CD4-positive, alpha-beta T cell treated with Interleukin-6 for 4 hours (primary cell): Measurements from ENCODE around the gene CDR2L.
"Not testable (repeated sequence)": the region's sequence is repeated elsewhere in the genome, so short reads cannot be mapped to it uniquely, and the experiment has no call there.

Source experiments
- DNase-seq: peaks from one replicate; pipeline ENCODE4 v3.0.0-alpha.2; 2020; ENCODE audit warnings: mixed read lengths

Gene CDR2L

DNA sequence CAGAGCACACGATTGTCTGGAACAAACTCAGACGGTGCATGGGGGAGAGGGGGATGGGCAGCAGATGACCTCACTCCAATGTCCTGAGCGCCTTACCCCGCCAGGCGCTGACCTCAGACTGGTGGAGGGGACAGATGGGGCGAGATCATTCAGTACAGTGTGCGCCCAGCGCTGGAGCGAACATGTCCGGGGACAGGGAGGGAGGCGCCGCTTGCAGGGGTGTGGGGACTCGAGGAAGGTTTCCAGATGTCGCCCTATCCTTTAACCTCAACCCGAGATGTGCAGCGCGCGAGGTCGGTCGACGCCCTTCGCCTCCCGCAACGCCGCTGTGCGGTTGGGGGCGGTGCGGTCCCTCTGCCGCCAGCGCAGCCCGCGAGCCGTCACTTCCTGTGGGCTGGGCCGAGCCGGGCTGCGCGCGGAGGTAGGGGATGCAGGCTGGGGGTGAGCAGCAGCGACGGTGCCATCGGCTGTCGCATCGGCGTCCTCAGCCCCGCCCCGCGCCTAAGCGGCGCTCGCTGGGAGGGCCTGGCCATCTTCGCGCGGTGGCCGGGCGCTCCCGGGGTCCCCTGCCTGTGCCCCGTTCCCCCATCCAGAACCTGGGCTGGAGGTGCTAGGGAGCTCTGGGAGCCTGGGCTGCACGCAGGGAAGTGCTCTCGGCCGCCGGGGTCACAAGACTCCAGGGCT lies 5.3 kb upstream of the CDR2L start:
- DNase-seq, result peak; percentile 87

DNA sequence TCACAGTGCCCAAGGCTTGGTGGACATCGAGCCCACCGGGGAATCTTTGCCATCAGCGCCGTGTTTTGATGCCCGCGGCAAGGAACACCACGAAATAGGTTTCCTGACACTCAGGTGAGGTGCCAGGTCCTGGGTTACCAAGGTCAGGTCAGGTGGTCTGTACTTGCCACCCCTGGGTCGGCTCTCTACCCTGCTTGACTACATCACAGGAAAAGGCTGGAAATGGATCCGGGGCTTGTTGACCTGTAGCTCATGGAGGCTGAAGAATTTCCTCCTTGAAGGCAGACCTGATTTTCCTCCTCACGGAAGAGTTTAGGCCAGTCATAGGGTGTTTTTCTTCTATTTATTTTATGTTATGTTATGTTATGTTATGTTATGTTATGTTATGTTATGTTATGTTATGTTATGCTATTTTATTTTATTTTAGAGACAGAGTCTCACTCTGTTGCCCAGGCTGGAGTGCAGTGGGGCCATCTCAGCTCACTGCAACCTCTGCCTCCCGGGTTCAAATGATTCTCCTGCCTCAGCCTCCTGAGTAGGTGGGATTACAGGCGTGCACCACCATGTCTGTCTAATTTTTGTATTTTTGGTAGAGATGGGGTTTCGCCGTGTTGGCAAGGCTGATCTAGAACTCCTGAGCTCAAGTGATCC lies 4.6 kb upstream of the CDR2L start:
- not testable (repeated sequence) for DNase-seq

- no peak for DNase-seq
Observed at GRCh38 chr17:74986206-74986576, 1.2 kb upstream of the CDR2L start.

GRCh38 chr17:74987909-74988711 lies 678 bp downstream of the CDR2L start:
- DNase-seq, result peak; percentile 28

GRCh38 chr17:74990581-74991105 lies 3.2 kb downstream of the CDR2L start:
- DNase-seq, result no peak

DNA sequence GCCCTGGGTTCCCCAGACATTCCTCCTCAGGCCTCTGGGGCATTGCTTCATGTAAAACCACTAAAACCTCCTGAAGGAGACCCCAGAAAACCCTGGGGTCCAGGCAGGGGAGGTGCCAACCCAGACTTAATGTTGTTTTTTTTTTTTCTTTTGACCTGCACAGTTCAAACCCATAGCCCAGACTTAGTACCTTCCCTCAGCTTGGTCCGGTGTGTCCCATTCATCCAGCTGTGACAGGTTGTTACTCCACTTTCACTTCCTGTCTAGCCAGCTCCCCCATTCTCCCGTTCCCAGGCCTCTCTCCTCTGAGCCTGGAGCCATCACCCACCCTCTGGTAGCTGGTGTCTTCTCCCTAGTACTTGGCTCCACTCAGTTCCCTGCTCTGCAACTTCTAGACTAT lies 4.8 kb downstream of the CDR2L start:
- no peak for DNase-seq

DNA sequence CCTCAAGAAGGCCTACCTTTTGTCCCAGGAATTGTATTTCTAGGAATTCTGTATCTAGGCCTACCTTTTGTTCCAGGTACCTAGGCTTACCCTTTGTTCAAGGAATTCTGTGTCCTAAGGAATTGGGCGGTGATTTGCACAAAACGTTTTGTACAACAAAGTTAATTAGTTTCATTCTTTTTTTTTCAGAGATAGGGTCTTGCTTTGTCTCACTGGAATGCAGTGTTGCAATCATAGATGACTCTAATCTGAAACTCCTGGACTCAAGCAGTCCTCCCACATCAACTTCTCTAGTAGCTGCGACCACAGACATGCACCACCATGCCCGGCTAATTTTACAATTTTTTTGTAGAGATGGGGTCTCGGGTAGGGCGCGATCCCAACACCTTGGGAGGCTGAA lies 7.0 kb downstream of the CDR2L start:
- no peak for DNase-seq

DNA sequence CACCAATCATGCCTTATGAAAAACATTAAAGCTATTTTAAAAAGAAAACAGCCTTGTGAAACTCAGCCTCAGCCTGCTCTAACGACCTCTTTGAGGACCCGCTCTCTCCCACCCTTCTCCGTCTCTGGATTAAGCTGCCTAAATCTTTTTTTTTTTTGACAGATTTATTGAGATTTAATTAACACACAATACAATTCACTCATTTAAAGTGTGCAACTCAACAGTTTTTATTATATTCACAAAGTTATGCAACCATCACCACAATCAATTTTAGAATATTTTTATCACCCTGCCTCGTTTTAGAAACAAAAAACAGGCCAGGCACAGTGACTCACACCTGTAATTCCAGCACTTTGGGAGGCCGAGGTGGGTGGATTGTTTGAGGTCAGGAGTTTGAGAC lies 8.4 kb downstream of the CDR2L start:
- no peak for DNase-seq

- DNase-seq, result no peak
Observed at GRCh38 chr17:74998783-74999182, 11.4 kb downstream of the CDR2L start.

- DNase-seq, result no peak
Observed at GRCh38 chr17:74999523-74999922, 12.1 kb downstream of the CDR2L start.

DNA sequence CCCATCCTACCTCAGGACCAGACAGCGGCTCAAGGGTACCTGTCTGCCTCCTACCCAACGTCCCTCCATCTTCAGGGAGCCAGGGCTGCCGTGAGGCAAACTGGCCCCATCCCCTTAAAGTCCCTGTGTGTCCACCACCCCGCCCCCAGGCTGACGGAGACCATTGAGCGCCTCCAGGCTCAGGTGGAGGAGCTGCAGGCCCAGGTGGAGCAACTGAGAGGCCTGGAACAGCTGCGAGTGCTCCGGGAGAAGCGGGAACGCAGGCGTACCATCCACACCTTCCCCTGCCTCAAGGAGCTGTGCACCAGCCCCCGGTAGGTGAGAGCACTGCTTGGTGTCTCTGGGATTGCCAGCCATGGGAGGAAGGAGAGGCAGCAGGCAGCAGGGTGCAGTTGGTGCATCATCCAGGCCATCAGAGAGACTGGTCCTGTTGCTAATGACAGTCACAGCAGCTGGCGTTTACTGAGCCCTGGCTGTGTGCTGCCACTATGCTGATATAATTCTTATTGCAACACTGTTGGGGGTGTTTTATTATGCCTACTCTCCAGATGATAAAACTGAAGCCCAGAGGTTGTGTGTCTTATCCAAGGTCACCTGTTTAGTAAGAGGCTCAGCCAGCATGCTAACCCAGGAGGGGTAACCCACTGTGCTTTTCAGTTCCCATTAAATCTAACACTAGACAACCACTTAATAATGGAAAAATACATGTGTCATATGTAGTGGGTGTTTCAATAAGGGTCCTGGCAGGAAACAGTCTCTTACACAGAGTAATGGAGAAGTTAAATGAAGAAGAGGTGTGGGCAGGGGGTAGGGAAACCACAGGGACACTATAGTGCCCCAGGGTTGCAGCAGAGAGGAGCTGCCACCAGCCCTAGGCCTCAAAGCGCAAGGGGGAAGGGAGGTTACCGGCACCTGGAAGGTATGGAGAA lies 14.7 kb downstream of the CDR2L start:
- no peak for DNase-seq

GRCh38 chr17:75003070-75003956 lies 15.9 kb downstream of the CDR2L start:
- DNase-seq, result no peak

DNA sequence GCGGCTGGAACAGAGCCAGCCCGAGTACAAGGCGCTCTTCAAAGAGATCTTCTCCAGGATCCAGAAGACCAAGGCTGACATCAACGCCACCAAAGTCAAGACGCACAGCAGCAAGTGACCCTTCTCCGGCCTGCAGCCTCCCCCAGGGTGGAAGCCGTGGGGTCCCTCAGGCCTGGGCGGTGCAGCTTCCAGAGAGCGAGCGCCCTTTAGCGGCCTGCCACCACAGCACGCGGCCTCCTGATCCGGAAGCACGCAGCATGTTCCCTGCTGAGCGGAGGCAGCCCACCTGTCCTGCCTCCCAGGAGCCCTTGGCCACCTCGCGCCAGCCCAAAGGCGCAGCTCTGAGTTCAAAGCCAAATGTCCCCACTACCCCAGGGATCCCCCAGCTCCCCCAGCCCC lies 16.5 kb downstream of the CDR2L start:
- DNase-seq, result no peak

- no peak for DNase-seq
Observed at GRCh38 chr17:75004371-75004770, 16.9 kb downstream of the CDR2L start.

DNA sequence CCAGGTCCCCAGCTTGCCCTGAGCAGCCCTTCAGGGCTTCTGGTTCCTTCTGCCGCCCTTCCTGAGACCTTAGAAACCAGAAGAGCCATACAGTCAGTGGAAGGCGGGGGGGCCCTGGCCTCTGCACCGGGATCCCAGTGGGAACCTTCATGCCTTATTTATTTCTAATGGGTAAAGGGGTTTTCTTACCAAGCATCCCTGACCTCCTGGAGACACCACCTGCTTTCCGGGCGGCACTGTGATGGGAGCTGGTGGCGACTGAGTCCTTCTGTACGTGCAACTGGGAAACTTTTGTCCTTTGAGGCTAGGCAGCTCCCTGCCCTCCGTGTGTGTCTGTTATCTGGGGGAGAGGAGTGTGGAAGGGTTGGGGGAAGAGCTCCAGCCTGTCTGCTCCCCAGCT lies 17.9 kb downstream of the CDR2L start:
- no peak for DNase-seq

GRCh38 chr17:75006084-75006483 lies 18.7 kb downstream of the CDR2L start:
- DNase-seq, result not testable (repeated sequence)

DNA sequence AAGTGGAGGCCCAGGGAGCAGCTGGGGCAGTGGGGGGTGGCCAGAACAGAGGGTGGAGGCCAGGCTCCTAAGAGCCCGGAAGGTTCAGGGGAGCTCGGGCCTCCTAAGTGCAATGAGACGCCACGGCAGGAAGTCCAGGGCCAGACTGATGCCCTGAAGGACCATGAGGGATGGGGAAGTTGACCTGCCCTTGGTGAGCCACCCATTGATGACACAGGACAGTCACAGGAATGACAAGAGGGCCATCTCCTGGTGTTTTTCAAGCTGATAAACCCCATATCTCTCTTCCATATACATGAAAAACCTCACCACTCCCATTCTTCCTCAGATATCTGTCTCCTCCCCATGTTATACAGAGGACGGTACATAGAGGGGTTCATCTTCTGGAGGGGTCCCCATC lies 19.2 kb downstream of the CDR2L start:
- no peak for DNase-seq

GRCh38 chr17:75008373-75008772 lies 20.9 kb downstream of the CDR2L start:
- no peak for DNase-seq

DNA sequence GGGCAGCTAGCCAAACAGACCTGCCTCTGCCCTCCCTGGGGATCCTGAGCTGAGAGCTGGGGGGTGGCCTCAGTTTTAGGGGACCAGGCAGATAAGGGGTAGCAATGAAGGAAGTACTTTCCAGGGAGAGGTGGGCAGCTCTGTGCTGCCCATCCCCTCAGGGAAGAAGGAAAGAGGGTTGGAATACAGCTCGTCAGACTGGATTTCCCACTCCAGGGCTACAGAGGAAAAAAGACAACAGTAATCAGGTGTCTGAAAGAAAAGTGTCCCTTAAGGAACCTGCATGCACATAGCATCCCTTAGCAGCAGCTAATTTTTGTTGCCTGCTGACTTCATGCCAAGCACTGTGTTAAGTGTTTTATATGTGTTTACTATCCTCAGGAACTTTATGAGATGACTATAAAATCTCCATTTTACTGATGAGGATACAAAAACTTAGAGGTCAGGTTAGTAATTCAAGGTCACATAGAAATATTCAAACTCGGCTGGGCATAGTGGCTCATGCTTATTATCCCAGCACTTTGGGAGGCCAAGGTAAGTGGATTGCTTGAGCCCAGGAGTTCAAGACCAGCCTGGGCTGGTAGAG lies 21.8 kb downstream of the CDR2L start:
- no peak for DNase-seq

GRCh38 chr17:75010683-75011400 lies 23.4 kb downstream of the CDR2L start:
- DNase-seq, result no peak
